Astrocyte of the spinal cord (primary cell): ENCODE data around the gene ORC3.

Experiments used
- DNase-seq: peaks from one replicate; pipeline ENCODE4 v3.0.0; 2011; ENCODE audit warnings: low read depth, low spot score
- H3K4me3 ChIP-seq: 2 replicates; pipeline ENCODE4 v1.5.1; 2011; ENCODE audit warnings: low read depth, mild to moderate bottlenecking, low read length, moderate library complexity
- in situ Hi-C: cut with HindIII; loops from 2 replicates; pipeline ENCODE4 v1.10.0; 2017; ENCODE audit warnings: low sequenced_read_pairs
- TF ChIP-seq, protein P1 (sequence below): IDR thresholded peaks from 2 replicates; pipeline ENCODE4 v1.5.1; 2012; ENCODE audit warnings: low read depth, mild to moderate bottlenecking, low read length, inconsistent platforms

ORC3 gene

DNA sequence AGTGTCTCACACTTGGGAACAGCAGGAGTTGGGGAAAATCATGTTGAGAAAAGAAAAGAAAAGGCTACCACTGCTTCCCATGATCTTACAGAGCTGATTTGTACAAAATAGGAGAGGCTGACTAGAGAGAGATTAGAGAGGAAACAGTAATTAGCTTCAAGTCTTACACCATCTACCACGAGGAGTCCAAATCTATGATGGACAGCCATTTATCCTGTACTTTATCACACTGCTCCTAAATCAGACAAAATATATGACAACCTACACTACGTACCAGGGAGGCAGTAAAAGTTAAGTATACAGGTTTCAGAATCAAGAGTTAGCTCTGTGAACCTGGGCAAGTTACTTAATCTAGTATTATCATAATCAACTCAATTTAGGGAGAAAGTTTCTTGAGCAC is 38.1 kb upstream of the ORC3 start:
- TF ChIP-seq, protein P1, sequence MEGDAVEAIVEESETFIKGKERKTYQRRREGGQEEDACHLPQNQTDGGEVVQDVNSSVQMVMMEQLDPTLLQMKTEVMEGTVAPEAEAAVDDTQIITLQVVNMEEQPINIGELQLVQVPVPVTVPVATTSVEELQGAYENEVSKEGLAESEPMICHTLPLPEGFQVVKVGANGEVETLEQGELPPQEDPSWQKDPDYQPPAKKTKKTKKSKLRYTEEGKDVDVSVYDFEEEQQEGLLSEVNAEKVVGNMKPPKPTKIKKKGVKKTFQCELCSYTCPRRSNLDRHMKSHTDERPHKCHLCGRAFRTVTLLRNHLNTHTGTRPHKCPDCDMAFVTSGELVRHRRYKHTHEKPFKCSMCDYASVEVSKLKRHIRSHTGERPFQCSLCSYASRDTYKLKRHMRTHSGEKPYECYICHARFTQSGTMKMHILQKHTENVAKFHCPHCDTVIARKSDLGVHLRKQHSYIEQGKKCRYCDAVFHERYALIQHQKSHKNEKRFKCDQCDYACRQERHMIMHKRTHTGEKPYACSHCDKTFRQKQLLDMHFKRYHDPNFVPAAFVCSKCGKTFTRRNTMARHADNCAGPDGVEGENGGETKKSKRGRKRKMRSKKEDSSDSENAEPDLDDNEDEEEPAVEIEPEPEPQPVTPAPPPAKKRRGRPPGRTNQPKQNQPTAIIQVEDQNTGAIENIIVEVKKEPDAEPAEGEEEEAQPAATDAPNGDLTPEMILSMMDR = no peak
- no peak overlapping the region for H3K4me3 ChIP-seq
- in situ Hi-C loops = no loop called here
- DNase-seq = no peak

DNA sequence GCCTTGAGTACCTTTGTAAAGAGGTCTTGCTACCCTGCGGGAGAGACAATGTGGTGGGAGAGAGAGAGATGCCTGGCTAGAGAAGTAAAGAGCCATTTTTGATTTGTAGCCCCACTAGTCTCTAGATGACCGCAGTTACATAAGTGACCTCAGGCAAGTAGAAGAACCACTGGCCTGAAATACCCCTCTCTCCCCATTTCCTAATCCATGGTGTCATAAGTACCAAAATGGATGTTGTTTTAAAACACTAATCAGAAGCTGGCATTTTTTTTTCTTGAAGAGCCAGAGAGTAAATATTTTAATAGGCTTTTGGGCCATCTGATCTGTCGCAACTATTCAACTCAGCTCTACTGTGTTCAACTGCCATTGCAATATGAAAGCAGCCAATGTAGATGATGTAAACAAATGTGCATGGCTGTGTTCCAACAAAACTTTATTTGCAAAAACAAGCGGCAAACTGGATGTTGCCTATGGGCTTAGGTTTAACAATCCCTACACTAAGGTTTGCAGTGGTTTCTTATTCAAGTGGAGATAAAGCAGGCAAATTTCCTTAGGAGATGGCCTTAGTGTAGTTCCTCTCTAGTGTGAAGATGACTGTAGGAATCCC is 36.7 kb upstream of the ORC3 start:
- TF ChIP-seq, protein P1 = no peak
- in situ Hi-C loops = no loop called here
- DNase-seq = no peak
- H3K4me3 ChIP-seq = no peak overlapping the region

DNA sequence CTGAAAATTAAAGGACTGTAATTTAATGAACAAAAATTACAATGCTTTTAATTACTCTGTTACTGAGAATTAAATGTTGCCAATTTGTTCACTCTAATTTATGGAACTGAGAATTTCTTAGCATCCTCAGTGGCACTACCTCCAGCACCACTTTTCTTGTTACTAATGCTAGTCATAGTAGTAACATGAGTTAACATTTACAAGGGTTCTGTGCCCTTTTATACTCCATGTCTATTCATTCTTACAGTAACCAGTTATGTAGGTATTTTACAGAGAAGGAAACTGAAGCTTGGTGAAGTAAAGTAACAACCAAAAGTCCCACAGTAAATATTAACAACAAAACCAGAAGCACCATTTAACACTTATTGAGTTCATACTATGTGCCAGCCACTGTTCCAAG is 34.4 kb upstream of the ORC3 start:
- DNase-seq = no peak
- TF ChIP-seq, protein P1 = no peak
- in situ Hi-C loops = no loop called here

DNA sequence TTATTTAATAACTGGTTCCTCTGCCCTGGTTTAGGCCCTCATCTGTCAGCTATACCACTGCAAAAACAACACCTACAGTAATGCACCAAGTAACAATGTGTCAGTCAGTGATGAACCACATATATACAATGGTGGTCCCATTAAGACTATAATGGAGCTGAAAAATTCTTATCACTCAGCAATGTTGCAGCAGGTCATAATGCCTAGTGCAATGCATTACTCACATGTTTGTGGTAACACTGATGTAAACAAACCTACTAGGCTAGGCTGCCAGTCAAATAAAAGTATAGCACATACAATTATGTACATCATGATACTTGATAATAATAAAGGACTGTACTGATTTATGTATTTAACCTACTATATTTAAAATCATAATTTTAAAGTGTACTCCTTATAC is 31.5 kb upstream of the ORC3 start:
- in situ Hi-C loops = no loop called here
- TF ChIP-seq, protein P1 = no peak
- no peak overlapping the region for H3K4me3 ChIP-seq
- no peak for DNase-seq

More for the DNA sequence above, 34.4 kb upstream of the ORC3 start:
- no peak overlapping the region for H3K4me3 ChIP-seq

DNA sequence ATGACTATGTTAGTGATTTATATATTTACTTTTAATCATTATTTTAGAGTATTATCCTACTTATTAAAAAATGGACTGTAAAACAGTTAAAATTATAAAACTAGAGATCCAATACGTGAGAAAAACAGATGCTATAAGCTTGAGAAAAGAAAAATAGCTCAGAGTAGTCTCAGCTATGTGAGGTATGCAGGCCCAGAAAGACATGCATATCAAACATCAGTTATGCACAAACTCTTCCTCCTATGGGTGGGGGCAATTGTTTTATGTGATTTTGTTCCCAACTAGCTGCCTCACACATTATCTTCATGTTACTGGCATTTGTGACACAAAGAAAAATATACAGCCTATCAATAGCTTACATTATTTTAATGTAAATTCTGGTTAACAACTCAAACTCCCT is 28.9 kb upstream of the ORC3 start:
- no peak overlapping the region for H3K4me3 ChIP-seq
- in situ Hi-C loops = no loop called here
- DNase-seq = no peak

DNA sequence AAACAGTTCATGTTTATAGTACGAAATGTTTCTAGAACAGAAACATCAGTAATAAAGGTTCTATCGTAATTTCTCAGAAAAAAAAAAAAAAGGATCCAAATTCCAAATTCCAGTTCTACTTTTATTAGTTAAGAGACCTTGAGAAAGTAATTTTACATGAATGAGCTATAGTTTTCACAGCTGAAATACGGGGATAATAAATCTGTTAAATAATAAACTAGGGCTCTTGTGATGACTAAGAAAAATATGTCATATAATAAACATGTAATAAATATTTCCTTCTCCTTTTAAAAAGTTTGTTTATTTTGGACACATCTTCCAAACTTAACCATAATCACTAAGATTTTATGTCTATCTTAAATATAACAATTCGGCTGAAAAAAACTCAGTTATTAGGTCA is 17.9 kb upstream of the ORC3 start:
- H3K4me3 ChIP-seq = no peak overlapping the region
- no peak for DNase-seq
- TF ChIP-seq, protein P1 = no peak
- in situ Hi-C loops = no loop called here

More for the DNA sequence above, 28.9 kb upstream of the ORC3 start:
- TF ChIP-seq, protein P1 = no peak
